ENCODE results near the gene SARS1. TPM values are rescaled to one million over a fixed set of nuclear protein-coding genes. Genes with fewer than 3 reads are reported as not detected.

SARS1 gene
- total RNA-seq, 2 experiments from 2014 or later, result 277 to 290 TPM

GRCh38 chr1:109241841-109242345 lies 28.2 kb downstream of the SARS1 start:
- H4K20me1 ChIP-seq (ENCODE audit: insufficient read depth, low read length), result no peaks in the 10 kb centered on the region
- TF ChIP-seq CTCF (conservative IDR thresholded peaks at IDR 0.05; ENCODE audit: low read length) (no peak), EZH2phosphoT487 (IDR thresholded peaks at IDR 0.05; ENCODE audit: borderline replicate concordance, low read depth, low read length) (no peak)
- H3K79me2 ChIP-seq (ENCODE audit: insufficient read depth, low read depth, low read length), result no peaks in the 10 kb centered on the region
- CTCF ChIA-PET (ENCODE audit: unreplicated experiment), result no interaction called here
- TSS peak; percentile 17 for BruUV-seq (replicated peaks)
- no peak for DNase-seq (ENCODE audit: low spot score)
- H2AFZ ChIP-seq (ENCODE audit: low read length), result no peak overlapping the region
- H3K27ac ChIP-seq (ENCODE audit: low read depth, low read length, poor library complexity, severe bottlenecking), result no peak overlapping the region
- H3K4me1 ChIP-seq (ENCODE audit: insufficient read depth, low read length, poor library complexity, severe bottlenecking), result no peaks in the 10 kb centered on the region
- H3K9me3 ChIP-seq (ENCODE audit: low read length), result no peaks in the 10 kb centered on the region
- no peak overlapping the region for H3K4me3 ChIP-seq (ENCODE audit: low read depth, low read length, poor library complexity, severe bottlenecking)
- no peak overlapping the region for H3K4me2 ChIP-seq (ENCODE audit: low read length)
- intact Hi-C loops (cut with micrococcal nuclease; ENCODE audit: unreplicated experiment), result loop anchor here (1.0 kb wide), 1 partner anchor 7 kb away; the partner anchor contains the start of gene CELSR2
- H3K9me2 ChIP-seq (ENCODE audit: insufficient read depth, low read length), result no peaks in the 10 kb centered on the region
- POLR2A ChIA-PET, result interaction anchor here (1.5 kb wide), 1 partner anchor 11 kb away, joined by 4 read pairs; no protein-coding TSS in a partner anchor
- H3K36me3 ChIP-seq (ENCODE audit: insufficient read depth, low read length), result peaks cover 25% of the 10 kb centered on the region

GRCh38 chr1:109242387-109242786 lies 28.7 kb downstream of the SARS1 start:
- Histone ChIP-seq H3K4me1 (ENCODE audit: insufficient read depth, low read length, poor library complexity, severe bottlenecking) (no peaks in the 10 kb centered on the region), H4K20me1 (ENCODE audit: insufficient read depth, low read length) (no peaks in the 10 kb centered on the region), H3K9me2 (ENCODE audit: insufficient read depth, low read length) (no peaks in the 10 kb centered on the region), H3K27ac (ENCODE audit: low read depth, low read length, poor library complexity, severe bottlenecking) (no peak overlapping the region), H3K9me3 (ENCODE audit: low read length) (no peaks in the 10 kb centered on the region), H3K4me2 (ENCODE audit: low read length) (no peak overlapping the region), H3K79me2 (ENCODE audit: insufficient read depth, low read depth, low read length) (no peaks in the 10 kb centered on the region), H2AFZ (ENCODE audit: low read length) (no peak overlapping the region), H3K36me3 (ENCODE audit: insufficient read depth, low read length) (peaks cover 20% of the 10 kb centered on the region), H3K4me3 (ENCODE audit: low read depth, low read length, poor library complexity, severe bottlenecking) (no peak overlapping the region)
- no TSS peak for BruUV-seq (replicated peaks)
- ChIA-PET POLR2A (interaction anchor here (0.6 to 1.0 kb wide), 2 partner anchors 12 to 419 kb away, joined by 3 read pairs; no protein-coding TSS in a partner anchor), CTCF (ENCODE audit: unreplicated experiment) (no interaction called here)
- intact Hi-C loops (cut with micrococcal nuclease; ENCODE audit: unreplicated experiment), result no loop called here
- DNase-seq (ENCODE audit: low spot score), result no peak
- TF ChIP-seq EZH2phosphoT487 (IDR thresholded peaks at IDR 0.05; ENCODE audit: borderline replicate concordance, low read depth, low read length) (no peak), CTCF (conservative IDR thresholded peaks at IDR 0.05; ENCODE audit: low read length) (no peak)

- CTCF ChIA-PET (ENCODE audit: unreplicated experiment), result no interaction called here
- POLR2A ChIA-PET, result interaction anchor here (1.0 kb wide), 1 partner anchor 11 kb away, joined by 3 read pairs; no protein-coding TSS in a partner anchor
- H3K9me3 ChIP-seq (ENCODE audit: low read length), result no peaks in the 10 kb centered on the region
- no peak overlapping the region for H2AFZ ChIP-seq (ENCODE audit: low read length)
- H3K36me3 ChIP-seq (ENCODE audit: insufficient read depth, low read length), result peaks cover 12% of the 10 kb centered on the region
- no peak overlapping the region for H3K27ac ChIP-seq (ENCODE audit: low read depth, low read length, poor library complexity, severe bottlenecking)
- TF ChIP-seq EZH2phosphoT487 (IDR thresholded peaks at IDR 0.05; ENCODE audit: borderline replicate concordance, low read depth, low read length) (no peak), CTCF (conservative IDR thresholded peaks at IDR 0.05; ENCODE audit: low read length) (no peak)
- no TSS peak for BruUV-seq (replicated peaks)
- H3K9me2 ChIP-seq (ENCODE audit: insufficient read depth, low read length), result no peaks in the 10 kb centered on the region
- no peaks in the 10 kb centered on the region for H3K4me1 ChIP-seq (ENCODE audit: insufficient read depth, low read length, poor library complexity, severe bottlenecking)
- DNase-seq (ENCODE audit: low spot score), result no peak
- no peaks in the 10 kb centered on the region for H4K20me1 ChIP-seq (ENCODE audit: insufficient read depth, low read length)
- H3K4me2 ChIP-seq (ENCODE audit: low read length), result no peak overlapping the region
- no peaks in the 10 kb centered on the region for H3K79me2 ChIP-seq (ENCODE audit: insufficient read depth, low read depth, low read length)
- no peak overlapping the region for H3K4me3 ChIP-seq (ENCODE audit: low read depth, low read length, poor library complexity, severe bottlenecking)
- intact Hi-C loops (cut with micrococcal nuclease; ENCODE audit: unreplicated experiment), result no loop called here
Observed at GRCh38 chr1:109243221-109243620, 29.5 kb downstream of the SARS1 start.
